ENCODE data around the gene LHFPL6. TPM values are rescaled to one million over a fixed set of nuclear protein-coding genes. Genes with fewer than 3 reads are reported as not detected.

The LHFPL6 gene
- total RNA-seq, 1 donor from 2014 or later, result 3.0 TPM

GRCh38 chr13:39417643-39418042 is 185.3 kb downstream of the LHFPL6 start:
- H3K4me2 ChIP-seq, result peak overlapping the region; percentile 53
- no peaks in the 10 kb centered on the region for H4K20me1 ChIP-seq (ENCODE audit: low read depth)
- peaks cover 78% of the 10 kb centered on the region for H3K4me1 Mint-ChIP-seq
- no peaks in the 10 kb centered on the region for H3K79me2 ChIP-seq (ENCODE audit: low read depth)
- no peaks in the 10 kb centered on the region for H3K9me3 Mint-ChIP-seq
- peak overlapping the region; percentile 80 for H3K4me3 Mint-ChIP-seq
- H3K4me1 ChIP-seq, result peaks cover 48% of the 10 kb centered on the region
- no peaks in the 10 kb centered on the region for H3K9me3 ChIP-seq (ENCODE audit: low read depth)
- peaks cover 4% of the 10 kb centered on the region for H3K36me3 Mint-ChIP-seq
- peaks cover 17% of the 10 kb centered on the region for H3F3A ChIP-seq (ENCODE audit: low read depth)
- DNase-seq (ENCODE audit: low spot score), result peak; percentile 49
- no peak overlapping the region for H3K27ac ChIP-seq
- H2AFZ ChIP-seq (replicated peaks), result peak overlapping the region; percentile 66
- no peaks in the 10 kb centered on the region for H3K27me3 ChIP-seq
- H3K27me3 Mint-ChIP-seq (ENCODE audit: insufficient read depth, low read depth), result no peaks in the 10 kb centered on the region
- H3K36me3 ChIP-seq, result no peaks in the 10 kb centered on the region
- TF ChIP-seq EZH2 (IDR thresholded peaks at IDR 0.05) (no peak), CTCF (IDR thresholded peaks at IDR 0.05) (no peak), EZH2phosphoT487 (IDR thresholded peaks at IDR 0.05) (no peak)
- H3K9ac ChIP-seq, result no peak overlapping the region
- H3K4me3 ChIP-seq, result peak overlapping the region; percentile 21
- peak overlapping the region; percentile 99 for H3K27ac Mint-ChIP-seq

- no peaks in the 10 kb centered on the region for H3K79me2 ChIP-seq (ENCODE audit: low read depth)
- no peak overlapping the region for H3K27ac ChIP-seq
- TF ChIP-seq EZH2phosphoT487 (IDR thresholded peaks at IDR 0.05), result no peak
- TF ChIP-seq EZH2 (IDR thresholded peaks at IDR 0.05), result no peak
- TF ChIP-seq CTCF (IDR thresholded peaks at IDR 0.05), result peak; percentile 64
- Mint-ChIP-seq H3K36me3 (peaks cover 2% of the 10 kb centered on the region), H3K27me3 (ENCODE audit: insufficient read depth, low read depth) (no peaks in the 10 kb centered on the region), H3K9me3 (no peaks in the 10 kb centered on the region), H3K4me3 (peak overlapping the region; percentile 80), H3K27ac (peak overlapping the region; percentile 99), H3K4me1 (peaks cover 79% of the 10 kb centered on the region)
- no peaks in the 10 kb centered on the region for H3K36me3 ChIP-seq
- H3K4me1 ChIP-seq, result peaks cover 48% of the 10 kb centered on the region
- no peaks in the 10 kb centered on the region for H3K27me3 ChIP-seq
- H4K20me1 ChIP-seq (ENCODE audit: low read depth), result no peaks in the 10 kb centered on the region
- peaks cover 17% of the 10 kb centered on the region for H3F3A ChIP-seq (ENCODE audit: low read depth)
- peak overlapping the region; percentile 21 for H3K4me3 ChIP-seq
- peak; percentile 61 for DNase-seq (ENCODE audit: low spot score)
- no peaks in the 10 kb centered on the region for H3K9me3 ChIP-seq (ENCODE audit: low read depth)
- H3K9ac ChIP-seq, result no peak overlapping the region
- peak overlapping the region; percentile 66 for H2AFZ ChIP-seq (replicated peaks)
- H3K4me2 ChIP-seq, result peak overlapping the region; percentile 53
These were observed 185.9 kb downstream of the LHFPL6 start for GRCh38 chr13:39417131-39417530.

GRCh38 chr13:39415008-39415802 is 187.8 kb downstream of the LHFPL6 start:
- peak; percentile 54 for DNase-seq (ENCODE audit: low spot score)
- Histone ChIP-seq H3K27ac (no peak overlapping the region), H3F3A (ENCODE audit: low read depth) (peaks cover 15% of the 10 kb centered on the region), H3K79me2 (ENCODE audit: low read depth) (no peaks in the 10 kb centered on the region), H3K4me1 (peaks cover 50% of the 10 kb centered on the region), H3K9ac (no peak overlapping the region), H3K9me3 (ENCODE audit: low read depth) (no peaks in the 10 kb centered on the region), H3K27me3 (no peaks in the 10 kb centered on the region), H2AFZ (replicated peaks) (no peak overlapping the region), H3K36me3 (no peaks in the 10 kb centered on the region), H3K4me2 (no peak overlapping the region), H3K4me3 (no peak overlapping the region), H4K20me1 (ENCODE audit: low read depth) (no peaks in the 10 kb centered on the region)
- H3K36me3 Mint-ChIP-seq, result peaks cover 2% of the 10 kb centered on the region
- no peak overlapping the region for H3K4me3 Mint-ChIP-seq
- H3K9me3 Mint-ChIP-seq, result no peaks in the 10 kb centered on the region
- H3K27ac Mint-ChIP-seq, result peak overlapping the region; percentile 86
- TF ChIP-seq CTCF (IDR thresholded peaks at IDR 0.05) (peak; percentile 60), EZH2phosphoT487 (IDR thresholded peaks at IDR 0.05) (no peak), EZH2 (IDR thresholded peaks at IDR 0.05) (no peak)
- H3K4me1 Mint-ChIP-seq, result peaks cover 90% of the 10 kb centered on the region
- H3K27me3 Mint-ChIP-seq (ENCODE audit: insufficient read depth, low read depth), result no peaks in the 10 kb centered on the region
